ENCODE measurements around the gene IRF2. TPM values are rescaled to one million over a fixed set of nuclear protein-coding genes. Genes with fewer than 3 reads are reported as not detected.

The IRF2 gene
- total RNA-seq, 1 donor from 2014 or later: 53.3 TPM

DNA sequence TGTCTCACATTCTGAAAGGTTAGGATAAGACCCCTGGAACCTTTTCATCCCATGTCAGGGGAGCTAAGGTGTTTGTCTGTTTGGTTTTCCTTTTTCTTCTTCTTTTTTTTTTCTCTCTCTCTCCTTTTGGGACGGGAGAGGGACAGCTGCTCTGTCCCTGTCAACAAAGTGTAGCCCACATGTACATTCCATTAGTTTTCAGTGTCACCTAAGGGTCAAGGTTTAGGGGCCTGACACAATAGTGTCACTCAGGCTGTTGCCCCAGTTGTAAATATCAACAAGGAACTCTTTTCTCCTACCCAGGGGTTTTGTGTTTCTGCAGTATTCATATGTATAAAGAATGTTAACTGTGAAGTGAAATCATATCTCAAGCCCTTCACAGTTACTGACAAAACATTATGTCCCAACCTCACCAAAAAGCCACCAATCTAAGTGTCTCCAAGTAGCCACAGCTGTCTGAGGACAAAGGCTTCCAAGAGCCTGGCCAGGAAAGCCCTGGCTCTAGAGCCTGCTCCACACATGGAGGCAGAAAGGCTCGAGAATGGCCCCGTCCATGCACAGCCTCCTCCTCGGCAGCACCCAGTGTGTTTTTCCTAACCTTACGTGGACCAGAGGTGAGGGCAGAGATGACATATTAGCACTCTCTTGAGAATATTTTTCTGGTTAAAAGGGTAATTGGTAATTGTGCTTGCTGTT, 9.4 kb downstream of the IRF2 start:
- DNase-seq (no peak), ATAC-seq (peak in 1 of 2 donors; percentile 7)
- H3K4me1 ChIP-seq: peaks cover 53% of the 10 kb centered on the region
- no peak overlapping the region for H3K27ac ChIP-seq
- no peak overlapping the region for H3K4me3 ChIP-seq
- TF ChIP-seq CTCF (IDR thresholded peaks at IDR 0.05): no peak
- H3K36me3 ChIP-seq: no peaks in the 10 kb centered on the region
- no peaks in the 10 kb centered on the region for H3K9me3 ChIP-seq
- intact Hi-C loops (cut with DNase I): no loop called here
- no peaks in the 10 kb centered on the region for H3K27me3 ChIP-seq (ENCODE audit: low read depth)

GRCh38 chr4:184463856-184464255, 10.5 kb downstream of the IRF2 start:
- DNase-seq (no peak), ATAC-seq (no peak)
- TF ChIP-seq CTCF (IDR thresholded peaks at IDR 0.05): no peak
- Histone ChIP-seq H3K27me3 (ENCODE audit: low read depth) (no peaks in the 10 kb centered on the region), H3K36me3 (no peaks in the 10 kb centered on the region), H3K4me3 (no peak overlapping the region), H3K9me3 (no peaks in the 10 kb centered on the region), H3K4me1 (peaks cover 49% of the 10 kb centered on the region), H3K27ac (no peak overlapping the region)
- intact Hi-C loops (cut with DNase I): no loop called here

DNA sequence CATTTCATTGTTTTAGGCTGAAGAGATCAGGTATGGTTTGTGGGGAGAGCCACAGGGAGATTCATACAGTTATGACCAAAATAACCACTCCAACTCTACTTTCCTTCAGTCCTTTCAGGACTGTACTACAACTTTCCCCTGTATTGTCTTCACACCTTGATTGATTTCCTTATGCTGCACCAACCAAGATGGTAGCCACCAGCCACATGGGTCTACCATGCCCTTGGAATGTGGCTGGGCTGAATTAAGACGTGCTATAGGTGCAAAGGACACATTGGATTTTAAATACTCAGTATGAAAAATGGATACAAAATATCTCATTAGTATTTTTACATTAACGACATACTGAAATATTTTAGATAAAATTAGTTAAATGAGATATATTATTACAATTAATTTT, 11.2 kb downstream of the IRF2 start:
- H3K27me3 ChIP-seq (ENCODE audit: low read depth): no peaks in the 10 kb centered on the region
- intact Hi-C loops (cut with DNase I): no loop called here
- no peak overlapping the region for H3K27ac ChIP-seq
- no peak for DNase-seq
- ATAC-seq: peak in 1 of 2 donors; percentile 26
- H3K36me3 ChIP-seq: no peaks in the 10 kb centered on the region
- H3K9me3 ChIP-seq: no peaks in the 10 kb centered on the region
- TF ChIP-seq CTCF (IDR thresholded peaks at IDR 0.05): no peak
- H3K4me1 ChIP-seq: peaks cover 49% of the 10 kb centered on the region
- no peak overlapping the region for H3K4me3 ChIP-seq

GRCh38 chr4:184462724-184463123, 11.6 kb downstream of the IRF2 start:
- Histone ChIP-seq H3K4me3 (no peak overlapping the region), H3K4me1 (peaks cover 49% of the 10 kb centered on the region), H3K27me3 (ENCODE audit: low read depth) (no peaks in the 10 kb centered on the region), H3K36me3 (no peaks in the 10 kb centered on the region), H3K27ac (no peak overlapping the region), H3K9me3 (no peaks in the 10 kb centered on the region)
- TF ChIP-seq CTCF (IDR thresholded peaks at IDR 0.05): no peak
- DNase-seq (no peak), ATAC-seq (peak in 1 of 2 donors; percentile 61)
- intact Hi-C loops (cut with DNase I): no loop called here

- H3K9me3 ChIP-seq: no peaks in the 10 kb centered on the region
- H3K27me3 ChIP-seq (ENCODE audit: low read depth): no peaks in the 10 kb centered on the region
- no peak for TF ChIP-seq CTCF (IDR thresholded peaks at IDR 0.05)
- no peak overlapping the region for H3K4me3 ChIP-seq
- DNase-seq (no peak), ATAC-seq (no peak)
- intact Hi-C loops (cut with DNase I): no loop called here
- H3K36me3 ChIP-seq: no peaks in the 10 kb centered on the region
- H3K4me1 ChIP-seq: peaks cover 49% of the 10 kb centered on the region
- no peak overlapping the region for H3K27ac ChIP-seq
Measured at GRCh38 chr4:184461711-184462441, 12.5 kb downstream of the IRF2 start.
